Activated CD4-positive, alpha-beta memory T cell treated with anti-CD3 and anti-CD28 coated beads for 36 hours (primary cell): ENCODE data around the gene RAD17. TPM values are rescaled to one million over a fixed set of nuclear protein-coding genes. Genes with fewer than 3 reads are reported as not detected.
"Not testable (repeated sequence)": the region's sequence is repeated elsewhere in the genome, so short reads cannot be mapped to it uniquely, and the experiment has no call there.

Source experiments
- CTCF ChIA-PET: fragments of 350-600 bp; sonication (Branson Sonifier 250); formaldehyde crosslinking; loops from one replicate; lab custom pipeline; 2021; ENCODE audit warnings: antibody characterized with exemption, inconsistent platforms; lab: Charles Lee
- POLR2A ChIA-PET: fragments of 350-600 bp; sonication (Branson Sonifier 250); formaldehyde crosslinking; loops from one replicate; lab custom pipeline; 2021; ENCODE audit warnings: antibody characterized with exemption; lab: Charles Lee
- DNase-seq: peaks from one replicate; pipeline ENCODE4 v3.0.0-alpha.2; 2020
- H3K27ac Mint-ChIP-seq: one replicate; pipeline ENCODE4 v1.8.0; 2021; ENCODE audit warnings: mixed read lengths
- H3K27me3 Mint-ChIP-seq: one replicate; pipeline ENCODE4 v1.8.0; 2021; ENCODE audit warnings: mixed read lengths
- H3K36me3 Mint-ChIP-seq: one replicate; pipeline ENCODE4 v1.8.0; 2021; ENCODE audit warnings: mixed read lengths
- H3K4me1 Mint-ChIP-seq: one replicate; pipeline ENCODE4 v1.8.0; 2021; ENCODE audit warnings: low read depth, mixed read lengths
- H3K4me3 Mint-ChIP-seq: one replicate; pipeline ENCODE4 v1.8.0; 2021; ENCODE audit warnings: mild to moderate bottlenecking, mixed read lengths
- H3K9me3 Mint-ChIP-seq: one replicate; pipeline ENCODE4 v1.8.0; 2021; ENCODE audit warnings: mixed read lengths
- intact Hi-C: fragments of 100-400 bp; cut with micrococcal nuclease; formaldehyde crosslinking; loops from one replicate; pipeline ENCODE4 v1.15.1; 2023
- total RNA-seq, 2 experiments: library from RNA; stranded (reverse); gene quantifications; one replicate each; pipeline ENCODE4 v1.2.3, GENCODE V29; 2021

Gene RAD17
- total RNA-seq, 2 experiments from 2014 or later: 26.9 to 31.9 TPM

- Mint-ChIP-seq H3K27ac (no peak overlapping the region), H3K4me1 (no peaks in the 10 kb centered on the region), H3K36me3 (peaks cover 30% of the 10 kb centered on the region), H3K9me3 (no peaks in the 10 kb centered on the region), H3K4me3 (no peak overlapping the region), H3K27me3 (no peaks in the 10 kb centered on the region)
- POLR2A ChIA-PET: no interaction called here
- no peak for DNase-seq
- intact Hi-C loops: no loop called here
- CTCF ChIA-PET: no interaction called here
Measured at GRCh38 chr5:69404659-69405330, 35.2 kb downstream of the RAD17 start.

- H3K27me3 Mint-ChIP-seq: no peaks in the 10 kb centered on the region
- no peak within 1 kb of the TSS for H3K27ac Mint-ChIP-seq
- H3K9me3 Mint-ChIP-seq: no peaks in the 10 kb centered on the region
- ChIA-PET CTCF (no interaction called here), POLR2A (no interaction called here)
- H3K36me3 Mint-ChIP-seq: peaks cover 12% of the 10 kb centered on the region
- H3K4me3 Mint-ChIP-seq: peak within 1 kb of the TSS; percentile 54
- intact Hi-C loops: loop anchor here (10.0 kb wide), 1 partner anchor 80 kb away; the partner anchor contains the start of gene OCLN
- peaks cover 2% of the 10 kb centered on the region for H3K4me1 Mint-ChIP-seq
- DNase-seq: peak; percentile 61
Measured at GRCh38 chr5:69414885-69415583, 45.4 kb downstream of the RAD17 start, which contains the start of gene MARVELD2. Gene MARVELD2, plus strand, starts transcription at chr5:69415116. Its CDS starts 4,270 bp downstream, at chr5:69419386.

GRCh38 chr5:69415584-69415958, 46.0 kb downstream of the RAD17 start:
- H3K27ac Mint-ChIP-seq: no peak overlapping the region
- H3K36me3 Mint-ChIP-seq: peaks cover 9% of the 10 kb centered on the region
- intact Hi-C loops: loop anchor here (10.0 kb wide), 1 partner anchor 79 kb away; the partner anchor contains the start of gene OCLN
- no peaks in the 10 kb centered on the region for H3K27me3 Mint-ChIP-seq
- H3K9me3 Mint-ChIP-seq: no peaks in the 10 kb centered on the region
- ChIA-PET CTCF (no interaction called here), POLR2A (no interaction called here)
- peak overlapping the region; percentile 54 for H3K4me3 Mint-ChIP-seq
- no peak for DNase-seq
- H3K4me1 Mint-ChIP-seq: peaks cover 2% of the 10 kb centered on the region

DNA sequence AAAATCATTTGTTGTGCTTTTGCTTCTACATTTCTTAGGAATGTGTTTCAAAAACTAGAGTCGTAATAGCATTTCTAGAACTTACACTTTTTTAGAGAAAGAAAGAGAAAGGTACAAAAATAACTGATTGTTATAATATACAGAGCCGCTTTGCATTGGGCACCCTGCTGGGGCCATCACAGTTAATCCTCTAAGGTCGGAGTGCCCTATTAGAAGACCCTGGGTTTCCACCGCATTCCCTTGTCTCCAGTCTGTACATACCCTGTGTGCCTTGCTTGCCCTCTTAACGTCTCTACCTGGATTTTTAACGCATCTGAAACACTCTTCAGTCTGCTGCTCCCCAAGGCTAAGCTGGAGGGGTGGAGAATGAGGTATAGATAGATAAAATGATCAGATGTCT, 46.6 kb downstream of the RAD17 start:
- Mint-ChIP-seq H3K9me3 (no peaks in the 10 kb centered on the region), H3K36me3 (peaks cover 9% of the 10 kb centered on the region), H3K4me3 (peak overlapping the region; percentile 21), H3K4me1 (peaks cover 2% of the 10 kb centered on the region), H3K27me3 (no peaks in the 10 kb centered on the region), H3K27ac (no peak overlapping the region)
- CTCF ChIA-PET: no interaction called here
- intact Hi-C loops: loop anchor here (10.0 kb wide), 1 partner anchor 79 kb away; the partner anchor contains the start of gene OCLN
- DNase-seq: no peak
- POLR2A ChIA-PET: no interaction called here

- ChIA-PET CTCF (no interaction called here), POLR2A (no interaction called here)
- no peak for DNase-seq
- H3K36me3 Mint-ChIP-seq: peaks cover 5% of the 10 kb centered on the region
- H3K4me3 Mint-ChIP-seq: no peak overlapping the region
- H3K9me3 Mint-ChIP-seq: no peaks in the 10 kb centered on the region
- intact Hi-C loops: loop anchor here (10.0 kb wide), 1 partner anchor 78 kb away; the partner anchor contains the start of gene OCLN
- no peak overlapping the region for H3K27ac Mint-ChIP-seq
- peaks cover 2% of the 10 kb centered on the region for H3K4me1 Mint-ChIP-seq
- no peaks in the 10 kb centered on the region for H3K27me3 Mint-ChIP-seq
Measured at GRCh38 chr5:69416699-69417098, 47.1 kb downstream of the RAD17 start.

DNA sequence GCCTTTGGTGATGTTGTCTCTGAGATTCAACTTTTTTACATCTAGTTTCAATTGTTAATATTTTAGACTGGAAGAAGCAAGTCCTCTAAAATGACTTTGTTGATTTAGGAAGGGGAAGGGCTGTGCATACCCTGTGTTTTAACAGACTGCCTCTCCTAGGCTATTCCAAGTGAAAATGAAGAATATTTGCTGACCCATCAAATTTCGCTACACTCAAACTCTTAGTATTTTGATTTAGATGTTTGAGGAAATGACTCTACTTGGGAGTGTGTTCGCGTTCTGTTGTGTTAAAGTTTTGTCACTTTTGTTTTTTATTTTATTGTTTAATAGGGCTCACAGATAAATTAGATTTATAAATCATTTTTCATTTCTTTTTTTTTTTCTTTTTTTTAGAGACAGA, 48.9 kb downstream of the RAD17 start:
- DNase-seq: no peak
- ChIA-PET CTCF (no interaction called here), POLR2A (no interaction called here)
- peaks cover 4% of the 10 kb centered on the region for H3K36me3 Mint-ChIP-seq
- no peaks in the 10 kb centered on the region for H3K9me3 Mint-ChIP-seq
- no peaks in the 10 kb centered on the region for H3K27me3 Mint-ChIP-seq
- H3K4me3 Mint-ChIP-seq: no peak overlapping the region
- no peak overlapping the region for H3K27ac Mint-ChIP-seq
- peaks cover 2% of the 10 kb centered on the region for H3K4me1 Mint-ChIP-seq
- intact Hi-C loops: loop anchor here (10.0 kb wide), 1 partner anchor 76 kb away; the partner anchor contains the start of gene OCLN

- peak overlapping the region; percentile 23 for H3K27ac Mint-ChIP-seq
Measured at GRCh38 chr5:69431424-69432303, 62.0 kb downstream of the RAD17 start.

GRCh38 chr5:69432412-69433206, 63.0 kb downstream of the RAD17 start:
- Mint-ChIP-seq H3K27me3 (no peaks in the 10 kb centered on the region), H3K4me3 (no peak overlapping the region), H3K9me3 (no peaks in the 10 kb centered on the region), H3K4me1 (no peaks in the 10 kb centered on the region), H3K36me3 (no peaks in the 10 kb centered on the region), H3K27ac (no peak overlapping the region)
- intact Hi-C loops: no loop called here
- peak; percentile 26 for DNase-seq
- CTCF ChIA-PET: no interaction called here
- POLR2A ChIA-PET: no interaction called here

More at GRCh38 chr5:69431424-69432303, 62.0 kb downstream of the RAD17 start:
- intact Hi-C loops: no loop called here
- no peaks in the 10 kb centered on the region for H3K9me3 Mint-ChIP-seq
- no peaks in the 10 kb centered on the region for H3K4me1 Mint-ChIP-seq
- POLR2A ChIA-PET: no interaction called here
- no peak overlapping the region for H3K4me3 Mint-ChIP-seq
- no peak for DNase-seq
- no peaks in the 10 kb centered on the region for H3K27me3 Mint-ChIP-seq
- H3K36me3 Mint-ChIP-seq: no peaks in the 10 kb centered on the region
- CTCF ChIA-PET: no interaction called here

DNA sequence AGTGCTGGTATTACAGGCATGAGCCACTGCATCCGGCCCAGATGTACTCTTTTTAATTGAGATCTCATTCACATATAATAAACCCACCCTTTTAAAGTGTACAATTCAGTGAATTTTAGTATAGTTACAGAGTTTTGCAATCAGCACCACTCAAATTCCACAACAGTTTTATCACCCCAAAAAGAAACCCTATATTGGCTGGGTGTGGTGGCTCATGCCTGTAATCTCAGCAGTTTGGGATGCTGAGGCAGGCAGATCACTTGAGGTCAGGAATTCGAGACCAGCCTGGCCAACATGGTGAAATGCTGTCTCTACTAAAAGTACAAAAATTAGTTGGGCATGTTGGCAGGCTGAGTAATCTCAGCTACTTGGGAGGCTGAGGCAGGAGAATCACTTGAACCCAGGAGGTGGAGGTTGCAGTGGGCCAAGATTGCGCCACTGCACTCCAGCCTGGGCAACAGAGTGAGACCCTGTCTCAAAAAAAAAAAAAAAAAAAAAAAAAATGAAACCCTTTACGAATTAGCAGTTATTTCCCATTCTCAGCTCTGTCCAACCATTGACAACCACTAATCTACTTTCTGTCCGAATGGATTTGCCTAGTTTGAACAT, 65.8 kb downstream of the RAD17 start:
- DNase-seq, intact Hi-C loops, CTCF ChIA-PET, POLR2A ChIA-PET, H3K27ac Mint-ChIP-seq, H3K36me3 Mint-ChIP-seq, H3K4me1 Mint-ChIP-seq, H3K27me3 Mint-ChIP-seq, H3K9me3 Mint-ChIP-seq, H3K4me3 Mint-ChIP-seq: not testable (repeated sequence)

- no peak overlapping the region for H3K27ac Mint-ChIP-seq
- H3K36me3 Mint-ChIP-seq: no peaks in the 10 kb centered on the region
- ChIA-PET POLR2A (no interaction called here), CTCF (no interaction called here)
- no peaks in the 10 kb centered on the region for H3K27me3 Mint-ChIP-seq
- H3K9me3 Mint-ChIP-seq: no peaks in the 10 kb centered on the region
- no peaks in the 10 kb centered on the region for H3K4me1 Mint-ChIP-seq
- no peak overlapping the region for H3K4me3 Mint-ChIP-seq
- intact Hi-C loops: no loop called here
- no peak for DNase-seq
Measured at GRCh38 chr5:69444127-69444754, 74.6 kb downstream of the RAD17 start.

- no peaks in the 10 kb centered on the region for H3K4me1 Mint-ChIP-seq
- ChIA-PET POLR2A (no interaction called here), CTCF (no interaction called here)
- H3K4me3 Mint-ChIP-seq: no peak overlapping the region
- H3K9me3 Mint-ChIP-seq: no peaks in the 10 kb centered on the region
- peaks cover 1% of the 10 kb centered on the region for H3K27me3 Mint-ChIP-seq
- no peak overlapping the region for H3K27ac Mint-ChIP-seq
- intact Hi-C loops: no loop called here
- H3K36me3 Mint-ChIP-seq: no peaks in the 10 kb centered on the region
- DNase-seq: no peak
Measured at GRCh38 chr5:69449511-69449910, 79.9 kb downstream of the RAD17 start.
